Activated CD4-positive, alpha-beta T cell treated with anti-CD3 and anti-CD28 coated beads for 36 hours (primary cell): ENCODE data around the gene CTNNA2. TPM values are rescaled to one million over a fixed set of nuclear protein-coding genes. Genes with fewer than 3 reads are reported as not detected.

Source experiments
- ATAC-seq: fragments of 200-7000 bp; cut with Tn5 transposase; one replicate; pipeline ENCODE4 v1.10.0; 2021; ENCODE audit warnings: mild to moderate bottlenecking, moderate library complexity
- CTCF ChIA-PET: fragments of 350-600 bp; sonication (Branson Sonifier 250); formaldehyde crosslinking; loops from one replicate; lab custom pipeline; 2021; ENCODE audit warnings: antibody characterized with exemption; lab: Charles Lee
- POLR2A ChIA-PET: fragments of 350-600 bp; sonication (Branson Sonifier 250); formaldehyde crosslinking; loops from one replicate; lab custom pipeline; 2021; ENCODE audit warnings: antibody characterized with exemption, inconsistent platforms; lab: Charles Lee
- DNase-seq: peaks from one replicate; pipeline ENCODE4 v3.0.0-alpha.2; 2020
- H3K27ac Mint-ChIP-seq: one replicate; pipeline ENCODE4 v1.8.0; 2021; ENCODE audit warnings: mixed read lengths
- H3K27me3 Mint-ChIP-seq: one replicate; pipeline ENCODE4 v1.8.0; 2021; ENCODE audit warnings: mixed read lengths
- H3K36me3 Mint-ChIP-seq: one replicate; pipeline ENCODE4 v1.8.0; 2021; ENCODE audit warnings: low read depth, mixed read lengths
- H3K4me1 Mint-ChIP-seq: one replicate; pipeline ENCODE4 v1.8.0; 2021; ENCODE audit warnings: mixed read lengths
- H3K4me3 Mint-ChIP-seq: one replicate; pipeline ENCODE4 v1.8.0; 2021; ENCODE audit warnings: mild to moderate bottlenecking, moderate library complexity, mixed read lengths
- H3K9me3 Mint-ChIP-seq: one replicate; pipeline ENCODE4 v1.8.0; 2021; ENCODE audit warnings: low read depth, mixed read lengths
- intact Hi-C, 2 experiments: fragments of 100-400 bp; cut with DNase I in 1 of 2; cut with micrococcal nuclease in 1 of 2; formaldehyde crosslinking; loops; one replicate each; pipeline versions ENCODE4 v1.14.2 to v1.15.1; 2022 to 2024; cut with DNase I, micrococcal nuclease
- total RNA-seq, 2 experiments: library from RNA; stranded (reverse); gene quantifications; one replicate each; pipeline ENCODE4 v1.2.3, GENCODE V29; 2021

The CTNNA2 gene
- total RNA-seq, 2 experiments from 2014 or later: not detected

DNA sequence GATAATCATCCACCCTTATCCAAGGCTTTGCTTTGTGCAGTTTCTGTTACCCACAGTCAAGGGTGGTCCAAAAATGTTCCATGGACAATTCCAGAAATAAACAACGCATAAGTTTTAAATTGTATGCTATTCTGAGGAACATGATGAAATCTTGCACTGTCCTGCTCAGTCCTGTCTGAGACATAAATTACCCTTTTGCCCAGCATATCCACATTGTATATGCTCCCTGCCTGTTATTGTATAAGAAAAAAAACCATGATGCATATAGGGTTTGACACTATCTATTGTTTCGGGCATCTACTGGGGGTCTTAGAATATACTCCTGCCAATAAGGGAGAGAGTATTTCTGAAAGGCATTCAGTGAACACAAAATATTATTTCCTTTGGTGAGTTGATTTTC lies 767.7 kb downstream of the CTNNA2 start:
- no peaks in the 10 kb centered on the region for H3K4me1 Mint-ChIP-seq

DNA sequence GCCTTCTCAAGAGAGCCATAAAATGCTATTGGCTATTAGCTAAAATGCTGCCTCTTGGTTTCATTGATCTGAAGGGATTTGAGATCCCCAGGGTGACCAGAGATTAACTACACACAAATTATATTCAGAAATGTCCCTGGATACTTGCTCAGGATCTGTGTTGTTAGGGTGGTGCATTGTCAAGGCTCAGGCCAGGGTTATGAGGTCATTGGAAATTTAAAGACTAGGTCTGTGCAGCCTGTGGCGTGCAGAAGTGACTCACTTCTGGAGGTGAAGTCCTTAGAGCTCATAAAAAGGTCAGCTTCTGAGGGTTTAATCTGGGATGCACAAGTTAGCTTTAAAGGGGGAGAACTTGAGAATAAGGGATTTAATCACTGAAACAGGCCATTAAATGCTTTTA lies 768.2 kb downstream of the CTNNA2 start:
- POLR2A ChIA-PET: no interaction called here
- no peaks in the 10 kb centered on the region for H3K27me3 Mint-ChIP-seq
- DNase-seq: no peak
- H3K4me1 Mint-ChIP-seq: no peaks in the 10 kb centered on the region
- H3K27ac Mint-ChIP-seq: no peak overlapping the region
- H3K9me3 Mint-ChIP-seq: peaks cover 11% of the 10 kb centered on the region
- CTCF ChIA-PET: no interaction called here
- ATAC-seq: no peak
- intact Hi-C loops: no loop called here
- H3K4me3 Mint-ChIP-seq: no peak overlapping the region
- H3K36me3 Mint-ChIP-seq: no peaks in the 10 kb centered on the region

More for the DNA sequence above, 767.7 kb downstream of the CTNNA2 start:
- DNase-seq (no peak), ATAC-seq (no peak)
- Mint-ChIP-seq H3K4me3 (no peak overlapping the region), H3K9me3 (peaks cover 11% of the 10 kb centered on the region), H3K36me3 (no peaks in the 10 kb centered on the region), H3K27me3 (no peaks in the 10 kb centered on the region), H3K27ac (no peak overlapping the region)
- ChIA-PET CTCF (no interaction called here), POLR2A (no interaction called here)
- intact Hi-C loops: no loop called here

DNA sequence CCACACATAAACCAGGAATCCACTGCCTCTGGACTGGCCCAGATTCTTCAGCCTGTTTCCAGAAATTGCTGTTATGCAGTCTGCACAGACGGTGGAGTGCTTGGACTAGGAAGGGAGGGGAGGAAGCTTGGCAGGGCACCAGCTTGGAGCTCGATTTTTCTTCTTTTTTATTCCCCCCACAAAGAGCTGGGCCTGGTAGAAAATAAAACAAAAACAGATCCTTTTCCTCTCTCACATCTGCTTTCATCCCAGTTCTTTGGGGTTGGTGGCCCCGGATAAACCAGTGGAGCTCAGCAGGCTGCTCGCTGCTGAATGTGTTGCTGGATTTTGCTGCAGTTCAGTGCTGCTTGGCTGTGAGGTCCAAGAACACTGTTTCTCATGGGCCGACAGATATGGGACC lies 775.7 kb downstream of the CTNNA2 start:
- Mint-ChIP-seq H3K27ac (no peak overlapping the region), H3K4me3 (no peak overlapping the region), H3K27me3 (no peaks in the 10 kb centered on the region), H3K4me1 (no peaks in the 10 kb centered on the region), H3K36me3 (no peaks in the 10 kb centered on the region), H3K9me3 (peaks cover 4% of the 10 kb centered on the region)
- no peak for ATAC-seq
- DNase-seq: no peak
- POLR2A ChIA-PET: no interaction called here
- intact Hi-C loops: no loop called here
- CTCF ChIA-PET: no interaction called here

DNA sequence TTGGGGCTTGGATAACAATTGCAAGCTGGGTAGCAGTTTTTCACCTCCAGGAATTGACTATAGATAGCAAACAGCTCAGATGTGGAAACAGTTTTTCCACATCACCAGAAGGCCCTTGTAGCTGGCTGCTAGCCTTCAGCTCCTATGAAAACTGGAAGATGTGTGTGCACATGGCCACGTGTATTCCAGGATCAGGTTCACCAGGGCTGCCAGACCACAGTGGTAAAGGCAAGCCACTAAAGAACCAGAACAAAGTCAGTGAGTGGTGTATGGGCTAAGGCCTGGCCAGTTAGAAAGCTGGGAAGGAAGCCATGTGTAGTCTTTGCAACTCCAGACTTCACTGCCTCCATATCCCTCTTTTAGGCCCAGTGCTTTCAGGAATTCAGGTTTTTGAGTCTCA lies 778.8 kb downstream of the CTNNA2 start:
- ATAC-seq (no peak), DNase-seq (no peak)
- POLR2A ChIA-PET: no interaction called here
- H3K27me3 Mint-ChIP-seq: no peaks in the 10 kb centered on the region
- intact Hi-C loops: no loop called here
- H3K4me3 Mint-ChIP-seq: no peak overlapping the region
- no peak overlapping the region for H3K27ac Mint-ChIP-seq
- CTCF ChIA-PET: no interaction called here
- no peaks in the 10 kb centered on the region for H3K36me3 Mint-ChIP-seq
- no peaks in the 10 kb centered on the region for H3K4me1 Mint-ChIP-seq
- no peaks in the 10 kb centered on the region for H3K9me3 Mint-ChIP-seq

DNA sequence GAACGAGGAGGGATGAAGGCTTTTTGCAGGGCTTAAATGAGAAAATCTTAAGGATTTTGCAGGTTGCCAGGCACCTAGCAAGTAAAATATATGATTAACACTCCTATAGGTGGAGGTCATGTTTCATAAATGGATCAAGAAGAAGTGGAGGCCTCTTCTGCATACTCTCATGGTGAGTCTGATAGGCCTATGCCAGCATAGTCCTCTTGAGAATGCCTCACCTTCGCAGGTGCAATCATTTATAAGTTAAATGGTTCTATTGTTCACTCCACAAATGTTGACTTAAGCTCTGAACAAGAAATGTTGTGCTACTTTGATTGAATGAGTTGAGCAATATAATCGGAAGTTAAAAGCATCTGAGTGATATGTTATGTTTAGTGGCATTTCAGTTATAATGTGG lies 779.6 kb downstream of the CTNNA2 start:
- POLR2A ChIA-PET: no interaction called here
- no peaks in the 10 kb centered on the region for H3K27me3 Mint-ChIP-seq
- ATAC-seq (no peak), DNase-seq (no peak)
- H3K4me3 Mint-ChIP-seq: no peak overlapping the region
- H3K36me3 Mint-ChIP-seq: no peaks in the 10 kb centered on the region
- no peaks in the 10 kb centered on the region for H3K4me1 Mint-ChIP-seq
- H3K27ac Mint-ChIP-seq: no peak overlapping the region
- intact Hi-C loops: no loop called here
- CTCF ChIA-PET: no interaction called here
- H3K9me3 Mint-ChIP-seq: no peaks in the 10 kb centered on the region

DNA sequence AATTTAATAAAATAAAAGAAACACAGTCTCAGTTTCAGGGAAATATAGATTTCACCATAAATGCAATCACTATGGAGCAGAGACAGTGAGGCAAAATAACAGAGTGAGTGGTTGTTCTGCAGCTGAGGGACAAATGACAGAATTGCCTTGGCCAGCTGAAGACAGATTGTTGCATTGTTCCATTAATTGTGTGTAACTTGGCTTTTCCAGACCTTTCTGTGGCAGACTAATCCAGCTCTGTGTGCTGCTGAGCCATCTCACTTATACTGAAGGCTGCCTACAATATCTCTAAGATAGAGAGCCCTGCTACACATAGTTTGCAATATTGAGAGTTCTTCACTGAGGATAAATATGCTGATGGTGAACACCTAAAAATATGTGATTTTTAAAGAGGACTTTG lies 780.2 kb downstream of the CTNNA2 start:
- Mint-ChIP-seq H3K4me3 (no peak overlapping the region), H3K9me3 (no peaks in the 10 kb centered on the region), H3K27me3 (no peaks in the 10 kb centered on the region), H3K36me3 (no peaks in the 10 kb centered on the region), H3K4me1 (no peaks in the 10 kb centered on the region), H3K27ac (no peak overlapping the region)
- ATAC-seq (no peak), DNase-seq (no peak)
- CTCF ChIA-PET: no interaction called here
- intact Hi-C loops: no loop called here
- POLR2A ChIA-PET: no interaction called here

DNA sequence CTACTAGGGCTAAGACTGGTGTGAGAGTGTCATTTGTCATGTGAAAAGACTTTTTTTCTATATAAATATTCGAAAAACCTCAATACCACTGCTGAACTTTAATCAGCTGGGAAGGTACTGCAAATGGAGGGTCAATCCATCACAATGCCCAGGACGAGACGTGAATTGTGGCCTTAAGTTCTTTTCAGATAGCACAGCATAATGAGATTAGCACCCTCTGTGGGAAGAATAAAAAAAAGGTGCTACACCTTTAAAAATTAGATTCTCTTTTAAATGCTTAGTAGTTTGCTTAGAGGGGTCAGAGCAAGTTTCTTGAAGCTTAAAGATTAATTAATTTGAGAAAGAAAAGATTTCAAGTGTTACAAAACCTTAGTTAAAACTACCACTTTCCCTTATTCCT lies 786.1 kb downstream of the CTNNA2 start:
- no peaks in the 10 kb centered on the region for H3K4me1 Mint-ChIP-seq
- H3K36me3 Mint-ChIP-seq: no peaks in the 10 kb centered on the region
- ATAC-seq: no peak
- H3K27me3 Mint-ChIP-seq: peaks cover 23% of the 10 kb centered on the region
- POLR2A ChIA-PET: no interaction called here
- CTCF ChIA-PET: no interaction called here
- intact Hi-C loops: no loop called here
- no peak for DNase-seq
- H3K4me3 Mint-ChIP-seq: no peak overlapping the region
- H3K9me3 Mint-ChIP-seq: no peaks in the 10 kb centered on the region
- H3K27ac Mint-ChIP-seq: no peak overlapping the region

DNA sequence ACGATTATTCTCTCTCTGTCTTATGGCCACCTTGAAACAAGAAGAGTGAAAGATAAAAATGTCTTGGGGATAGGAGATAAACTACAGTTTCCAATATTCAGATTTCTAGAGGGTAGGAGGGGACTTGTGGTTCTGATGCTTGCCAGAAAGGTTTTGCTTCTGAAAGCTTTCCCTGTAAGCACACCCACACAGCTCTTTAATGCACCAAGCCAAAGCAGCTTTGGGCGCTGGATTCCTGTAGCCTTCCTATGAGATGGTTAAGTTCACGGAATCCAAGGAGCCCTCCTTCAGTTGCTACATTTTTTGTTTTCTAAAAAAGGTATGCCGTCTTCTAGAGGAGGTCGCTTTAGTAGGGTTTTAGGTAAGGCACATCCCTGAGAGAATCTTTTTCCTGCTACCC lies 786.8 kb downstream of the CTNNA2 start:
- intact Hi-C loops: no loop called here
- Mint-ChIP-seq H3K36me3 (no peaks in the 10 kb centered on the region), H3K9me3 (no peaks in the 10 kb centered on the region), H3K27ac (no peak overlapping the region), H3K4me1 (no peaks in the 10 kb centered on the region), H3K27me3 (peaks cover 25% of the 10 kb centered on the region), H3K4me3 (no peak overlapping the region)
- POLR2A ChIA-PET: no interaction called here
- no peak for ATAC-seq
- CTCF ChIA-PET: no interaction called here
- no peak for DNase-seq

DNA sequence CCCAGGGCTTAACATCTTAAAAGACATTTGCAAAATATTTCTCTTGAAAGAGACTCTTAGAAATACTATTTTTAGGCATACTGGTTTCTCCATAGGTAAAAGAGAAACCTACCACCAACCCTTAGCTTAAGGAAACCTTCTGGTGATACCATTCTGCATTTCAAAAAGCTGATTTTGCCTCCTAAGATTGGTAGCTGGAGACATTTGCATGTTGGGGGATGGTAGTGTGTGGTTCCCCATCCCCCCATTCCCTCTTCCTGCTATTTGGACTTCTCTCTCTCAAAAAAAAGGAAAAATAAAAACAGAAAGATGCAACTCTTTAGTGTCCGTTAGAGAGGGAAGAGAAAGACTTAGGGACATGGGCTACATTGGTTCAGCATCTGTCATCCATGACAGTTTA lies 787.5 kb downstream of the CTNNA2 start:
- intact Hi-C loops: no loop called here

DNA sequence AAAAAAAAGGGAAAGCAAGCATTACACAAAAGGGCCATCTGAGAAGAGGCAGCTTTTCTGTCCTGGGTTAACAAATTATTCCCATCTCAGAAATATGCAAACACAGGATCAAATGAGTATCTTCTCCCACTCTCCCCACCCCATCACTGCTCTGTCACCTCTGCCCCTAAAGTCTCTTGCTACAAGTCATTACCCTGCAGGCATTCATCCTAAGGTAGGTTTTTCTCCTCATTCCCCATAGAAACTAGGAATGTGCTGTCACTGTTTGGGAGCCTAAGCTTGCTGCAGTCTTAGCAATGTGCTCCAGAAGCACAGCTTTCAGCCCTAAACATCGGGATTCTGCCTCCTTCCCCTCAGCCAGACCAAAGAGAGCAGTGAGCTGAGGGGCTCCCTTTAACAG lies 788.1 kb downstream of the CTNNA2 start:
- ChIA-PET CTCF (interaction anchor here (0.7 kb wide), 1 partner anchor 633 kb away, joined by 3 read pairs; no protein-coding TSS in a partner anchor), POLR2A (no interaction called here)
- H3K27ac Mint-ChIP-seq: no peak overlapping the region
- H3K4me3 Mint-ChIP-seq: no peak overlapping the region
- no peaks in the 10 kb centered on the region for H3K4me1 Mint-ChIP-seq
- no peaks in the 10 kb centered on the region for H3K9me3 Mint-ChIP-seq
- peaks cover 35% of the 10 kb centered on the region for H3K27me3 Mint-ChIP-seq
- H3K36me3 Mint-ChIP-seq: no peaks in the 10 kb centered on the region
- ATAC-seq: no peak
- intact Hi-C loops: no loop called here
- no peak for DNase-seq

More for the DNA sequence above, 787.5 kb downstream of the CTNNA2 start:
- DNase-seq (no peak), ATAC-seq (no peak)
- Mint-ChIP-seq H3K27ac (no peak overlapping the region), H3K4me1 (no peaks in the 10 kb centered on the region), H3K27me3 (peaks cover 31% of the 10 kb centered on the region), H3K4me3 (no peak overlapping the region), H3K36me3 (no peaks in the 10 kb centered on the region), H3K9me3 (no peaks in the 10 kb centered on the region)
- ChIA-PET POLR2A (no interaction called here), CTCF (interaction anchor here (0.7 kb wide), 1 partner anchor 634 kb away, joined by 3 read pairs; no protein-coding TSS in a partner anchor)

DNA sequence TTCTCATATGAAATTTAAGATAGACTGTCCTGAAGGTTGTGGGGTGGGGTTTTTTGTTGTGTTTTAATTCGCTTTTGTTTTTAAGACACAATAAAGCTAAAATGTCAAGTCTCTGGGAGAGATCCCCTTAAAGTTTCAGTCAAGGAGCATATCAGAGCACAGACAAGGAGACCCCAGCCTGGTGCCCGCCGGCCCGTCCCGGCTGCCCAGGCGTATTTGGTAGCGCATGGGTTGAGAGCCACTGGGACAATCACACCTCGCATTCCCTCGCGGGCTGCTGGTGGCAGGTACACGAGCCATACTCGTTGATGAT lies 789.1 kb downstream of the CTNNA2 start:
- H3K36me3 Mint-ChIP-seq: no peaks in the 10 kb centered on the region
- H3K4me1 Mint-ChIP-seq: no peaks in the 10 kb centered on the region
- peaks cover 39% of the 10 kb centered on the region for H3K27me3 Mint-ChIP-seq
- ChIA-PET POLR2A (no interaction called here), CTCF (no interaction called here)
- no peaks in the 10 kb centered on the region for H3K9me3 Mint-ChIP-seq
- intact Hi-C loops: no loop called here
- no peak overlapping the region for H3K4me3 Mint-ChIP-seq
- no peak for DNase-seq
- H3K27ac Mint-ChIP-seq: no peak overlapping the region
- no peak for ATAC-seq

DNA sequence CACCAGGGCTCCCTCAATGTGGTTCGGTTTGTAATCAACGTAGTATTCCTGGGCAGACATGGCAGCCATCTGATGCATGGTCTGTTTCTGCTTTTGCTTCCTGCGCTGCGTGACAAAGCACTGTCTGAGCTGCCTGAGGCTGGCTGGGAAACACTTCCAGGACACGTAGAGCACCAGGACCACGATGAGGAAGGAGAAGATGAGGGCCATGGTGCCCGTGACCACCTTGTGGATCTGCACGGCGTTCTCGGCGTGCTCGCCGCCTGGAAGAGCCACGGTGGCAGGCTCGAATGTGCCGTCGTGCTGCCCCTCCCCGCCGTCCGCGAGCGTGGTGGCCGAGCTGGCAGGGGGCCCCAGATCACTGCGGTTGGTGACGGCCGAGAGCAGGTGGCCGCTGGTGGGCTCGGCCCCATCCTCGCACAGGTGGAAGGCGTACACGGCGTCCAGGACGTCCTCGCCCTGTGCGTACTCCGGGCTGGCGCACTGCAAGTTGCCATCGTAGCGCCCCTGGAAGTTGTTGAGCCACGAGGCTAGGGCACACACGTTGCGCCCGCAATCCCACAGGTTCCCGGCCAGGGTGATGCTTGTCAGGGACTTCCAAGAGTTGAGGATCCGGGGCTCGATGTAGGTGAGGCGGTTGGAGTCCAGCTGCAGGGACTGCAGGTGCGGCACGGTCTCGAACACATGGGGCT lies 789.6 kb downstream of the CTNNA2 start:
- Mint-ChIP-seq H3K9me3 (no peaks in the 10 kb centered on the region), H3K36me3 (no peaks in the 10 kb centered on the region), H3K27me3 (peaks cover 39% of the 10 kb centered on the region), H3K4me1 (no peaks in the 10 kb centered on the region), H3K4me3 (no peak overlapping the region), H3K27ac (no peak overlapping the region)
- intact Hi-C loops: no loop called here
- POLR2A ChIA-PET: no interaction called here
- CTCF ChIA-PET: no interaction called here
- DNase-seq: no peak
- no peak for ATAC-seq
